ENCODE data around the gene RBMY1D. TPM values are rescaled to one million over a fixed set of nuclear protein-coding genes. Genes with fewer than 3 reads are reported as not detected.
"Not testable (repeated sequence)": the region's sequence is repeated elsewhere in the genome, so short reads cannot be mapped to it uniquely, and the experiment has no call there.

RBMY1D gene
- not detected in 2 replicates for total RNA-seq (2012; rRNA removed)

DNA sequence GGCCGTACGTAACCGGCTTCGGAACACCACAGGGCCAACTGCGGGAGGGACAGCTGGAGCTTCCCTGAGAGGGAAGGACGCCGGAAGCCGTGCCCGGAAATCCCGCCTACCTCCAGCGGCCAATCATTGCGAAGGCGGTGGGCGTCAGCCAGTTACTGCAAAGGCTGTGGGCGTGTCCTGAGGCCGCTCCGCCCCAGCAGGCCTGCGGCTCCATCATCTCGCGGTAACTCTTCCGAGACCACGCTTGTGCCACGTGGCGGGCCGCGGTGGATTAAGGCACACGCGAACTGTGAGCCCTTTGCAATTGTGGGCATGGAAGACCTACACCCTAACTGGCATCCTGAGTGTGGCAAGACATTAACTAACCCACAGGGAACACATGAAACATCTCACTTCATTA is at the start of gene RBMY1D:
TSS of gene RBMY1D (minus strand) at position 101 of the 400 bp plus-strand sequence. CDS start 2,013 bp downstream, outside the sequence.
- not testable (repeated sequence) for H3K4me1 ChIP-seq (ENCODE audit: control insufficient read depth, insufficient read depth, low read length); H3K27me3 ChIP-seq (ENCODE audit: control insufficient read depth, insufficient read depth, low read length); H3K9ac ChIP-seq (ENCODE audit: low read depth, low read length)

GRCh38 chrY:21917932-21918331 is 23.6 kb upstream of the RBMY1D start, which contains the start of gene RBMY1E:
Gene RBMY1E (minus strand): TSS chrY:21918032. CDS start chrY:21916054, 1,978 bp downstream.
- H3K27me3 ChIP-seq (ENCODE audit: control insufficient read depth, insufficient read depth, low read length); H3K36me3 ChIP-seq (ENCODE audit: insufficient read depth, low read length); H3K4me3 ChIP-seq (ENCODE audit: low read length); H3K9me3 ChIP-seq (replicated peaks; ENCODE audit: low read length); H3K9ac ChIP-seq (ENCODE audit: low read depth, low read length); H3K4me1 ChIP-seq (ENCODE audit: control insufficient read depth, insufficient read depth, low read length); H3K4me2 ChIP-seq (ENCODE audit: low read length): not testable (repeated sequence)

More for the DNA sequence above, at the start of gene RBMY1D:
- H3K4me2 ChIP-seq (ENCODE audit: low read length); H3K36me3 ChIP-seq (ENCODE audit: insufficient read depth, low read length); H3K4me3 ChIP-seq (ENCODE audit: low read length); H3K9me3 ChIP-seq (replicated peaks; ENCODE audit: low read length): not testable (repeated sequence)

DNA sequence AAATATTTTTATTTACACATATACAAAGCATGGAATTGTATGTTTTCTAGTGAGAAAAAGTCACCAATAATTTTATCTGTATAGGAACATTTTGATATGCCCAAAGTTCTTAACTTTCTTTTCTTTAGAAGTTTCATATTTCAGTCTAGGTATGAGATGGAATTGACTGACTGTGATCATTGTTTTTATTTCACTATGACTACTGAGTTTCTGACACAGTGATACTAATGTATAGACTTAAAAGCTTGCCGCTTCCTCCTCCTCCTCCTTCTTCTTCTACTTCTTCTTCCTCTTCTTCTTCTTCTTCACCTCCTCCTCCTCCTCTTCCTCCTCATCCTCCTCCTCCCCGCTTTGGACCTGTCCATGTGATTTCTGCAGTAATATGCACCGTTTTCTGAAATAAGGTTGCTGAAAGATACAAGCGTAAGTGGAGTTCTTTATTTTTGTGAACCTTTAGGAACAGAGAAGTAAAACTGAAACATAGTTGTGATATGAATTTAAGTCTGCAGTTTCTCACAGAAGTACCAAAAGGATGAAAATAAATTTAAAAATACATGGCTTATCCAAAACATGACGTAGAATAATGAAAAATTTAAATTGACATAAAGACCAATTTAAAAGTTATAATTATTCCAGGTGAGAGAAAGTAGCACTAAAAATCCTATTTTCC is 24.8 kb downstream of the RBMY1D start:
- not testable (repeated sequence) for H3K4me2 ChIP-seq (ENCODE audit: low read length); H3K9me3 ChIP-seq (replicated peaks; ENCODE audit: low read length); H3K4me1 ChIP-seq (ENCODE audit: control insufficient read depth, insufficient read depth, low read length); H3K9ac ChIP-seq (ENCODE audit: low read depth, low read length); H3K4me3 ChIP-seq (ENCODE audit: low read length); H3K27me3 ChIP-seq (ENCODE audit: control insufficient read depth, insufficient read depth, low read length); H3K36me3 ChIP-seq (ENCODE audit: insufficient read depth, low read length)

DNA sequence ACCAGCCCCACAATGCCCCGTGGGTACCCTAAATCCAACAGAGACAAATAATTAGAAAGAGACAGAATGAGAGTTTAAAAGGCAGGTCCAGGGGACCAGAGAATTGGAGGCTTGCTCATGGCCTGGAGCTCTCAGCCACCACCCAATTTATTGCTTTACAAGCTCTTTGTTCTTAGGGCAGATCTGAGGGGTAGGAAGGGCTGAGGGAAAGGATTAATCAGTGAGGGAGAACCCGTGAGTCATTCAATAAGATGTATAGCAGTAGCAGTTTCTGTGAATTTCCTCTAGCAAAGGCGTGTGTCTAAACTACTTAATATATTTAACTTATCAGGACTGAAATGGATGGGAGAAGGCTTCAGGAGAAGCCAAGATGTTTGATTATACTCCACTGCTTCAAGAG is 48.8 kb downstream of the RBMY1D start:
- H3K36me3 ChIP-seq (ENCODE audit: insufficient read depth, low read length) = no peaks in the 10 kb centered on the region
- no peaks in the 10 kb centered on the region for H3K27me3 ChIP-seq (ENCODE audit: control insufficient read depth, insufficient read depth, low read length)
- H3K9ac ChIP-seq (ENCODE audit: low read depth, low read length) = no peak overlapping the region

DNA sequence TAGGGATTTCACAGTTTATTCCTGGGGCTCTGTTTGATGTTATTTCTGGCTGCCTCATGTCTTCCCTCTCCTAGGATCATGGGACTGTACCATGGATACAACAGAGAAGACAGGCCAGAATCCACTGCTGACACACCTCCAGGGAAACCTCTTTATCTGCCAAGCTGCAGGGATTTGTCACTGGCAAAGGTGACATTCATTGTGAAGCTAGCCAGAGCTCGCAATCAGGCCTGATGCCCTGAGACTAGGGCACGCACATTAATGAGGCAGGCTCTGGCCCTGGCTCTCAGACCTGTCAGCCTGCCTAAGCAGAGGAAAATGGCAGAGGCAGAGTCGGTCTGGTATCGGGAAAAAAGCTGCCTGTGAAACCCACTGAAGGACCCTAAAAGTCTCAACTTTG is 52.2 kb downstream of the RBMY1D start:
- H3K27me3 ChIP-seq (ENCODE audit: control insufficient read depth, insufficient read depth, low read length) = no peaks in the 10 kb centered on the region

More for the DNA sequence above, 48.8 kb downstream of the RBMY1D start:
- no peak overlapping the region for H3K4me3 ChIP-seq (ENCODE audit: low read length)
- no peaks in the 10 kb centered on the region for H3K9me3 ChIP-seq (replicated peaks; ENCODE audit: low read length)
- H3K4me1 ChIP-seq (ENCODE audit: control insufficient read depth, insufficient read depth, low read length) = no peaks in the 10 kb centered on the region
- no peak overlapping the region for H3K4me2 ChIP-seq (ENCODE audit: low read length)

DNA sequence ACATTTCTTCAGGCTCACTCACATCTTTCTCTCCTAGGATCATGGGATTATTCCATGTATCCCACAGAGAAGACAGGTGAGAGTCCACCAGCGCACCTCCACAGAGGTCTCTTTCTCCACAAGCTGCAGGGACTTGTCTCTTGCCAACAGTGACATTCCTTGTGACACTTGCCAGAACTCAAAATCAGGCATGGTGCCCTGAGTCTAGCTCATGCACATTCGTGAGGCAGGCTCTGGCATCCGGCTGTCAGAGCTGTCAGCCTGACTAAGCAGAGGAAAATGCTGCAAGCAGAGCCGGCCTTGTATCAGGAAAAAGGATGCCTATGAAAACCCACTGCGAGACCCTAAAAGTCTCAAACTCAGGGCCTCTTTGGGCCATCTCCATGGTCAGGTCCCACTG is 54.8 kb downstream of the RBMY1D start:
- Histone ChIP-seq H3K4me2 (ENCODE audit: low read length) (no peak overlapping the region), H3K4me1 (ENCODE audit: control insufficient read depth, insufficient read depth, low read length) (no peaks in the 10 kb centered on the region), H3K27me3 (ENCODE audit: control insufficient read depth, insufficient read depth, low read length) (no peaks in the 10 kb centered on the region), H3K4me3 (ENCODE audit: low read length) (no peak overlapping the region), H3K9me3 (replicated peaks; ENCODE audit: low read length) (no peaks in the 10 kb centered on the region), H3K36me3 (ENCODE audit: insufficient read depth, low read length) (no peaks in the 10 kb centered on the region), H3K9ac (ENCODE audit: low read depth, low read length) (no peak overlapping the region)

More for the DNA sequence above, 52.2 kb downstream of the RBMY1D start:
- H3K36me3 ChIP-seq (ENCODE audit: insufficient read depth, low read length) = no peaks in the 10 kb centered on the region
- H3K9me3 ChIP-seq (replicated peaks; ENCODE audit: low read length) = no peaks in the 10 kb centered on the region
- H3K4me1 ChIP-seq (ENCODE audit: control insufficient read depth, insufficient read depth, low read length) = no peaks in the 10 kb centered on the region
- no peak overlapping the region for H3K4me2 ChIP-seq (ENCODE audit: low read length)
- no peak overlapping the region for H3K9ac ChIP-seq (ENCODE audit: low read depth, low read length)
- no peak overlapping the region for H3K4me3 ChIP-seq (ENCODE audit: low read length)

DNA sequence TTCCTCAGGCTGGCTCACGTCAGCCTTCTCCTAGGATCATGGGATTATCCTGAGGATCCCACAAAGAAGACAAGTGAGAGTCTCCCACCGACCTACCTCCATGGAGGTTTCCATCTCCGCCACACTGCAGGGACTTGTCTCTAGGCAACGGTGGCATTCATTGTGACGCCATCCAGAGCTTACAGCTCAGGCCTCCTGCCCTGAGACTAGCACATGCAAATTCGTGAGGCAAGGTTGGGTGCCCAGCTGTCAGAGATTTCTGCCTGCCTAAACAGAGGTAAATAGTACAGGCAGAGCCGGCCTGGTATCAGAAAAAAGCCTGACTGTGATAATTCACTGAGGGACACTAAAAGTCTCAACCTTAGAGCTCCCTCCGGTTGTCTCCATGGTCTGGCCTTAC is 58.0 kb downstream of the RBMY1D start:
- Histone ChIP-seq H3K4me1 (ENCODE audit: control insufficient read depth, insufficient read depth, low read length) (no peaks in the 10 kb centered on the region), H3K4me3 (ENCODE audit: low read length) (no peak overlapping the region), H3K36me3 (ENCODE audit: insufficient read depth, low read length) (no peaks in the 10 kb centered on the region), H3K9ac (ENCODE audit: low read depth, low read length) (no peak overlapping the region), H3K4me2 (ENCODE audit: low read length) (no peak overlapping the region), H3K27me3 (ENCODE audit: control insufficient read depth, insufficient read depth, low read length) (no peaks in the 10 kb centered on the region), H3K9me3 (replicated peaks; ENCODE audit: low read length) (no peaks in the 10 kb centered on the region)

- no peaks in the 10 kb centered on the region for H3K36me3 ChIP-seq (ENCODE audit: insufficient read depth, low read length)
- H3K4me3 ChIP-seq (ENCODE audit: low read length) = no peak overlapping the region
- no peak overlapping the region for H3K4me2 ChIP-seq (ENCODE audit: low read length)
Measured at GRCh38 chrY:21835052-21835451, 59.3 kb downstream of the RBMY1D start.

More at GRCh38 chrY:21835052-21835451, 59.3 kb downstream of the RBMY1D start:
- Histone ChIP-seq H3K9ac (ENCODE audit: low read depth, low read length) (no peak overlapping the region), H3K27me3 (ENCODE audit: control insufficient read depth, insufficient read depth, low read length) (no peaks in the 10 kb centered on the region), H3K4me1 (ENCODE audit: control insufficient read depth, insufficient read depth, low read length) (no peaks in the 10 kb centered on the region), H3K9me3 (replicated peaks; ENCODE audit: low read length) (no peaks in the 10 kb centered on the region)

Measured in skeletal muscle satellite cell (primary cell).